Stomach (tissue), 4 donors: ENCODE results near the gene CAPNS2.

Experiments
- POLR2AphosphoS5 ChIP-seq, 3 donors: sonication (generic); formaldehyde crosslinking; IDR thresholded peaks; one replicate each; pipeline ENCODE4 v1.6.1; 2016; ENCODE audit warnings: antibody characterized with exemption in 3 of 3
- TF ChIP-seq, protein P1 (sequence below), 7 experiments: fragments of 450-650 bp in 4 of 7; fragments of 200-600 bp in 3 of 7; sonication (generic) in 3 of 7; IDR thresholded peaks; one replicate each; pipeline ENCODE4 v1.5.1; 2016 to 2019; ENCODE audit warnings: antibody characterized with exemption in 7 of 7, control low read depth in 2 of 7, mild to moderate bottlenecking in 1 of 7

DNA sequence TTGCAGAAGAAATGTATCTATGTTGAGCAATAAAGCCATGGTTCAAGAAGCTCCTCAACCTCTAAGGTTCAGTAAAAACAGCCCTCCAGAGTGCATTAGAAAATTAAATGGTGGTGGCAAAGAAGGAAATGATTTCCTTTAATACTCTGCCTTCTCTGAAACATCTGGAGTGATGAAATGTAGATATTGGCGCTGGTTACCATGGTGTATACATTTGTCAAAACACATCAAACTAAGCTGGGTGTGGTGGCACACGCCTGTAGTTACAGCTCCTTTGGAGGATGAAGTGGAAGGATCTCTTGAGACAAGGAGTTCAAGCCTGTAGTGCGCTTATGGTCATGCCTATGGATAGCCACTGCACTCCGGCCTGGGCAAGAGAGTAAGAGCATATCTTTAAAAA lies 6.0 kb downstream of the CAPNS2 start:
- TF ChIP-seq, protein P1, sequence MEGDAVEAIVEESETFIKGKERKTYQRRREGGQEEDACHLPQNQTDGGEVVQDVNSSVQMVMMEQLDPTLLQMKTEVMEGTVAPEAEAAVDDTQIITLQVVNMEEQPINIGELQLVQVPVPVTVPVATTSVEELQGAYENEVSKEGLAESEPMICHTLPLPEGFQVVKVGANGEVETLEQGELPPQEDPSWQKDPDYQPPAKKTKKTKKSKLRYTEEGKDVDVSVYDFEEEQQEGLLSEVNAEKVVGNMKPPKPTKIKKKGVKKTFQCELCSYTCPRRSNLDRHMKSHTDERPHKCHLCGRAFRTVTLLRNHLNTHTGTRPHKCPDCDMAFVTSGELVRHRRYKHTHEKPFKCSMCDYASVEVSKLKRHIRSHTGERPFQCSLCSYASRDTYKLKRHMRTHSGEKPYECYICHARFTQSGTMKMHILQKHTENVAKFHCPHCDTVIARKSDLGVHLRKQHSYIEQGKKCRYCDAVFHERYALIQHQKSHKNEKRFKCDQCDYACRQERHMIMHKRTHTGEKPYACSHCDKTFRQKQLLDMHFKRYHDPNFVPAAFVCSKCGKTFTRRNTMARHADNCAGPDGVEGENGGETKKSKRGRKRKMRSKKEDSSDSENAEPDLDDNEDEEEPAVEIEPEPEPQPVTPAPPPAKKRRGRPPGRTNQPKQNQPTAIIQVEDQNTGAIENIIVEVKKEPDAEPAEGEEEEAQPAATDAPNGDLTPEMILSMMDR (IDR thresholded peaks at IDR 0.05) = no peak
- no peak for TF ChIP-seq POLR2AphosphoS5 (IDR thresholded peaks at IDR 0.05)
